CD4-positive, alpha-beta T cell (primary cell): Measurements from ENCODE around the gene PRPF19. TPM values are rescaled to one million over a fixed set of nuclear protein-coding genes. Genes with fewer than 3 reads are reported as not detected.

ENCODE experiments used
- ATAC-seq: fragments of 200-7000 bp; cut with Tn5 transposase; one replicate; pipeline ENCODE4 v1.10.0; 2022; ENCODE audit warnings: mild to moderate bottlenecking; ENCODE audit not compliant: poor library complexity
- CTCF ChIA-PET: fragments of 350-600 bp; sonication (Branson Sonifier 250); formaldehyde crosslinking; loops from one replicate; lab custom pipeline; 2021; ENCODE audit warnings: antibody characterized with exemption, inconsistent platforms; lab: Charles Lee
- POLR2A ChIA-PET: fragments of 350-600 bp; sonication (Branson Sonifier 250); formaldehyde crosslinking; loops from one replicate; lab custom pipeline; 2021; ENCODE audit warnings: antibody characterized with exemption, inconsistent platforms; lab: Charles Lee
- DNase-seq, 14 experiments: peaks; one replicate each; pipeline ENCODE4 v3.0.0-alpha.2; 2013 to 2020; ENCODE audit warnings: mixed read lengths in 2 of 14
- H3K27ac ChIP-seq, 2 donors: one replicate each; pipeline versions ENCODE4 v1.5.1 to v1.7.0; 2013; ENCODE audit warnings: low read length in 2 of 2, low read depth in 1 of 2, mild to moderate bottlenecking in 1 of 2
- H3K27me3 ChIP-seq, 2 experiments: 1 replicate in 1 of 2; 2 replicates in 1 of 2; pipeline versions ENCODE4 v1.6.1 to v1.7.0; 2013; ENCODE audit warnings: low read length in 2 of 2, control low read depth in 1 of 2, mild to moderate bottlenecking in 1 of 2, moderate library complexity in 1 of 2; ENCODE audit not compliant: insufficient read depth in 2 of 2, control insufficient read depth in 1 of 2
- H3K36me3 ChIP-seq: one replicate; pipeline ENCODE4 v1.6.1; 2013; ENCODE audit warnings: low read length, control low read depth; ENCODE audit not compliant: insufficient read depth
- H3K4me1 ChIP-seq: one replicate; pipeline ENCODE4 v1.6.1; 2013; ENCODE audit warnings: low read length, control low read depth; ENCODE audit not compliant: insufficient read depth
- H3K4me3 ChIP-seq: one replicate; pipeline ENCODE4 v1.5.1; 2013; ENCODE audit warnings: mild to moderate bottlenecking, low read length, moderate library complexity
- H3K9me3 ChIP-seq, 2 experiments: 1 replicate in 1 of 2; 2 replicates in 1 of 2; pipeline versions ENCODE4 v1.6.1 to v1.7.0; 2013; ENCODE audit warnings: low read length in 2 of 2, mild to moderate bottlenecking in 2 of 2, control low read depth in 1 of 2, moderate library complexity in 1 of 2; ENCODE audit not compliant: control insufficient read depth in 1 of 2, insufficient read depth in 1 of 2
- H3K27ac Mint-ChIP-seq: one replicate; pipeline ENCODE4 v1.8.0; 2020; ENCODE audit warnings: mixed read lengths
- H3K27me3 Mint-ChIP-seq: one replicate; pipeline ENCODE4 v1.8.0; 2021; ENCODE audit warnings: mixed read lengths
- H3K36me3 Mint-ChIP-seq: one replicate; pipeline ENCODE4 v1.8.0; 2021; ENCODE audit warnings: low read depth, mixed read lengths
- H3K4me1 Mint-ChIP-seq: one replicate; pipeline ENCODE4 v1.8.0; 2021; ENCODE audit warnings: low read depth, mixed read lengths
- H3K4me3 Mint-ChIP-seq: one replicate; pipeline ENCODE4 v1.8.0; 2020; ENCODE audit warnings: mild to moderate bottlenecking, mixed read lengths
- H3K9me3 Mint-ChIP-seq: one replicate; pipeline ENCODE4 v1.8.0; 2020; ENCODE audit warnings: mixed read lengths
- intact Hi-C, 2 experiments: fragments of 100-400 bp; cut with DNase I in 1 of 2; cut with micrococcal nuclease in 1 of 2; formaldehyde crosslinking; loops; one replicate each; pipeline versions ENCODE4 v1.15.1 to v1.9.0; 2023 to 2025; cut with DNase I, micrococcal nuclease
- total RNA-seq, 174 experiments: library from RNA in 2 of 174; stranded (reverse) in 2 of 174; gene quantifications; one replicate each; pipeline ENCODE4 v1.2.3 and lab custom pipeline; 2021 to 2026
- TF ChIP-seq, protein P1 (sequence below): fragments of 200-600 bp; IDR thresholded peaks from one replicate; pipeline ENCODE4 v1.8.0; 2022; ENCODE audit warnings: antibody characterized with exemption, mild to moderate bottlenecking

The PRPF19 gene
- total RNA-seq, 2 experiments from 2014 or later: 63.2 to 67.3 TPM

- peaks cover 0 to 14% of the 10 kb centered on the region in 2 experiments for H3K9me3 ChIP-seq
- no peak for DNase-seq
- POLR2A ChIA-PET: interaction anchor here (1.6 kb wide), 1 partner anchor 9 kb away, joined by 3 read pairs; no protein-coding TSS in a partner anchor
- H3K36me3 ChIP-seq: peaks cover 53% of the 10 kb centered on the region
- no peak overlapping the region for H3K4me3 ChIP-seq
- no peaks in the 10 kb centered on the region for H3K9me3 Mint-ChIP-seq
- peaks cover 39% of the 10 kb centered on the region for H3K4me1 ChIP-seq
- intact Hi-C loops: no loop called here
- H3K36me3 Mint-ChIP-seq: peaks cover 52% of the 10 kb centered on the region
- H3K27ac Mint-ChIP-seq: no peak overlapping the region
- H3K27me3 Mint-ChIP-seq: peaks cover 32% of the 10 kb centered on the region
- H3K4me1 Mint-ChIP-seq: peaks cover 19% of the 10 kb centered on the region
- TF ChIP-seq, protein P1, sequence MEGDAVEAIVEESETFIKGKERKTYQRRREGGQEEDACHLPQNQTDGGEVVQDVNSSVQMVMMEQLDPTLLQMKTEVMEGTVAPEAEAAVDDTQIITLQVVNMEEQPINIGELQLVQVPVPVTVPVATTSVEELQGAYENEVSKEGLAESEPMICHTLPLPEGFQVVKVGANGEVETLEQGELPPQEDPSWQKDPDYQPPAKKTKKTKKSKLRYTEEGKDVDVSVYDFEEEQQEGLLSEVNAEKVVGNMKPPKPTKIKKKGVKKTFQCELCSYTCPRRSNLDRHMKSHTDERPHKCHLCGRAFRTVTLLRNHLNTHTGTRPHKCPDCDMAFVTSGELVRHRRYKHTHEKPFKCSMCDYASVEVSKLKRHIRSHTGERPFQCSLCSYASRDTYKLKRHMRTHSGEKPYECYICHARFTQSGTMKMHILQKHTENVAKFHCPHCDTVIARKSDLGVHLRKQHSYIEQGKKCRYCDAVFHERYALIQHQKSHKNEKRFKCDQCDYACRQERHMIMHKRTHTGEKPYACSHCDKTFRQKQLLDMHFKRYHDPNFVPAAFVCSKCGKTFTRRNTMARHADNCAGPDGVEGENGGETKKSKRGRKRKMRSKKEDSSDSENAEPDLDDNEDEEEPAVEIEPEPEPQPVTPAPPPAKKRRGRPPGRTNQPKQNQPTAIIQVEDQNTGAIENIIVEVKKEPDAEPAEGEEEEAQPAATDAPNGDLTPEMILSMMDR: no peak
- H3K4me3 Mint-ChIP-seq: no peak overlapping the region
- CTCF ChIA-PET: no interaction called here
- ATAC-seq: no peak
- H3K27ac ChIP-seq: no peak overlapping the region
- peaks cover 25 to 28% of the 10 kb centered on the region in 2 experiments for H3K27me3 ChIP-seq
Measured at GRCh38 chr11:60921259-60921658, 14.9 kb upstream of the PRPF19 start.

DNA sequence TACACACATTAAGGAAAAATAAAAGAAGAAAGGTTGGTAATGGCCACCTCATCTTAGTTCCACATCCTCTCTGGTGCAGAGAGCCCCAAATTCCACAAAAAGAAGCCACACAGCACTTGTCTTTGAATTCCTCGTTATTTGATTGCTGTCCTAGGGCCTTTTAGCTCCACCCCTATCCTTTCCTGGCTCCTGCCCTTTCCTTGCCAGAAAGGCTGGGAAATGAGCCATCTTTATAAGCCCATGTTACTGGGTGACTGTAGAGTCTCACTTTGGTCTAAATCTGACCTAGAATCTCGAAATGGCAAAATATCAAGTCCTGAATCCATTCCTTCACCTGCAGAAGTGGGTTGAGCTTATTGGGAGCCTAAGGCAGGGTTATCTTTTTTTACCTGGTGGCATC lies 13.6 kb upstream of the PRPF19 start:
- H3K27ac ChIP-seq: no peak overlapping the region
- intact Hi-C loops: loop anchor here in 1 of 2 experiments (5.0 kb wide), 1 partner anchor 32 kb away; the partner anchor contains the start of gene SLC15A3
- H3K36me3 ChIP-seq: peaks cover 53% of the 10 kb centered on the region
- H3K27me3 ChIP-seq: peaks cover 19 to 22% of the 10 kb centered on the region in 2 experiments
- ATAC-seq: no peak
- no peak for DNase-seq
- H3K36me3 Mint-ChIP-seq: peaks cover 63% of the 10 kb centered on the region
- H3K27me3 Mint-ChIP-seq: peaks cover 19% of the 10 kb centered on the region
- CTCF ChIA-PET: interaction anchor here (1.2 kb wide), 1 partner anchor 14 kb away, joined by 3 read pairs; the partner anchor contains the start of gene PRPF19
- POLR2A ChIA-PET: no interaction called here
- H3K4me3 Mint-ChIP-seq: no peak overlapping the region
- peaks cover 27% of the 10 kb centered on the region for H3K4me1 Mint-ChIP-seq
- TF ChIP-seq, protein P1: no peak
- H3K4me3 ChIP-seq: no peak overlapping the region
- H3K27ac Mint-ChIP-seq: no peak overlapping the region
- H3K9me3 Mint-ChIP-seq: no peaks in the 10 kb centered on the region
- H3K9me3 ChIP-seq: peaks cover 0 to 10% of the 10 kb centered on the region in 2 experiments
- peaks cover 45% of the 10 kb centered on the region for H3K4me1 ChIP-seq

DNA sequence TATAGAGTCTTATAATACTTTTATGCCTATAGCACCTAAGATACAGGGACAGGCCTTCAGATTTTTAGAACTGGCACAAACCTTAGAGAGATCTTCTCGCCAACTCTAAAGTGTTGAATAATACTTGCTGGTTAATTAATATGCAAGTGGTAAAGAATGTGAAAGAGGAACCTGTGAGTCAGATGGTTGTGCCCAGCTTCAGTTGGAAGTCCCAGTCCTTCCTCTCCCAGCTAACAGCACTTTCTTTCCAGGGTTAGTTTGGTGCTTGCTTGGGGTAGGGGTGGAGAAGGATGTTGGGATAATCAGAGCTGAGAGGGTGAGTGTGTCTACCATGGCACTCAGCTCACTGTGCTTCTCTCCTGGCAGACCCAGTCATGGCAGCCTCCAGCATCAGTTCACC lies 12.9 kb upstream of the PRPF19 start:
- Histone ChIP-seq H3K27me3 (peaks cover 14 to 16% of the 10 kb centered on the region in 2 experiments), H3K4me3 (no peak overlapping the region), H3K9me3 (peaks cover 0 to 7% of the 10 kb centered on the region in 2 experiments), H3K4me1 (peaks cover 46% of the 10 kb centered on the region), H3K27ac (no peak overlapping the region), H3K36me3 (peaks cover 53% of the 10 kb centered on the region)
- Mint-ChIP-seq H3K4me1 (peaks cover 31% of the 10 kb centered on the region), H3K9me3 (no peaks in the 10 kb centered on the region), H3K4me3 (no peak overlapping the region), H3K27ac (no peak overlapping the region), H3K27me3 (peaks cover 19% of the 10 kb centered on the region), H3K36me3 (peaks cover 65% of the 10 kb centered on the region)
- ATAC-seq (no peak), DNase-seq (peak in 2 of 14 experiments; percentile 44 to 45)
- CTCF ChIA-PET: interaction anchor here (1.2 kb wide), 1 partner anchor 13 kb away, joined by 3 read pairs; the partner anchor contains the start of gene PRPF19
- intact Hi-C loops: loop anchor here in 1 of 2 experiments (5.0 kb wide), 1 partner anchor 33 kb away; the partner anchor contains the start of gene SLC15A3
- TF ChIP-seq, protein P1: no peak
- POLR2A ChIA-PET: no interaction called here
